GM12878 (cell line): Measurements from ENCODE around the gene SPTBN1. TPM values are rescaled to one million over a fixed set of nuclear protein-coding genes. Genes with fewer than 3 reads are reported as not detected.

ENCODE experiments used
- ATAC-seq: fragments of 200-7000 bp; cut with Tn5 transposase; 3 replicates; pipeline ENCODE4 v1.9.1; 2020; ENCODE audit warnings: mild to moderate bottlenecking, moderate library complexity
- BruUV-seq: library from RNA; stranded (reverse); fragments of 400-500 nt; replicated peaks from 2 replicates; lab custom pipeline; 2021; lab: Mats Ljungman, UMichigan
- CTCF ChIA-PET: fragments of 300-600 bp; sonication (Branson Sonifier 250); formaldehyde crosslinking; extraction: SDS; loops from one replicate; lab custom pipeline; 2021; ENCODE audit warnings: inconsistent platforms; lab: Yijun Ruan, JAX
- POLR2A ChIA-PET: fragments of 350-600 bp; formaldehyde crosslinking; extraction: SDS; loops from one replicate; lab custom pipeline; 2021; ENCODE audit warnings: inconsistent platforms; lab: Charles Lee
- RAD21 ChIA-PET: fragments of 300-600 bp; sonication (Branson Sonifier 250); formaldehyde crosslinking; loops from one replicate; lab custom pipeline; 2023; ENCODE audit warnings: antibody characterized with exemption; ENCODE audit not compliant: unreplicated experiment; lab: Charles Lee
- SMC1A ChIA-PET: fragments of 300-600 bp; sonication (Branson Sonifier 250); formaldehyde crosslinking; loops from one replicate; lab custom pipeline; 2023; ENCODE audit not compliant: unreplicated experiment, uncharacterized antibody; lab: Charles Lee
- DNase-seq: peaks from one replicate; pipeline ENCODE4 v3.0.0-alpha.2; 2011; ENCODE audit warnings: low read depth, low spot score
- FAIRE-seq: peaks from 3 replicates; lab custom pipeline; 2011; peaks lifted over from hg19 to GRCh38; lab: Jason Lieb, UNC
- H2AFZ ChIP-seq: 2 replicates; pipeline ENCODE4 v1.6.0; 2011; ENCODE audit warnings: low read depth, low read length, control low read depth; ENCODE audit not compliant: control insufficient read depth
- H3K27ac ChIP-seq: 2 replicates; pipeline ENCODE4 v1.5.1; 2011; ENCODE audit warnings: control low read depth; ENCODE audit not compliant: control insufficient read depth, insufficient read depth
- H3K27me3 ChIP-seq, 2 experiments: replicated peaks in 1 of 2; 2 replicates each; pipeline versions ENCODE4 v1.6.0 to v1.6.1; 2011; ENCODE audit warnings: low read length in 1 of 2; ENCODE audit not compliant: control insufficient read depth in 2 of 2, insufficient read depth in 2 of 2
- H3K36me3 ChIP-seq, 2 experiments: 2 replicates each; pipeline ENCODE4 v1.5.1; 2011; ENCODE audit warnings: low read length in 1 of 2; ENCODE audit not compliant: control insufficient read depth in 2 of 2, insufficient read depth in 2 of 2
- H3K4me1 ChIP-seq: 2 replicates; pipeline ENCODE4 v1.6.1; 2011; ENCODE audit warnings: mild to moderate bottlenecking, low read length, moderate library complexity, mixed read lengths; ENCODE audit not compliant: control insufficient read depth, insufficient read depth
- H3K4me2 ChIP-seq: 2 replicates; pipeline ENCODE4 v1.6.0; 2011; ENCODE audit warnings: control low read depth; ENCODE audit not compliant: control insufficient read depth, insufficient read depth
- H3K4me3 ChIP-seq: fragments of 200-600 bp; sonication (generic); 2 replicates; pipeline ENCODE4 v1.5.1; 2016
- H3K79me2 ChIP-seq: 2 replicates; pipeline ENCODE4 v1.6.0; 2011; ENCODE audit warnings: low read length; ENCODE audit not compliant: control insufficient read depth, insufficient read depth
- H3K9ac ChIP-seq: 2 replicates; pipeline ENCODE4 v1.8.0; 2011; ENCODE audit warnings: low read length, control low read depth, mixed read lengths; ENCODE audit not compliant: control insufficient read depth, insufficient read depth
- H3K9me3 ChIP-seq: replicated peaks from 3 replicates; pipeline ENCODE4 v1.5.1; 2011; ENCODE audit warnings: mild to moderate bottlenecking, low read length; ENCODE audit not compliant: control insufficient read depth, insufficient read depth
- H4K20me1 ChIP-seq: 2 replicates; pipeline ENCODE4 v1.6.0; 2011; ENCODE audit not compliant: control insufficient read depth, insufficient read depth
- WGBS: methylation state at CpG from one replicate; pipeline ENCODE4 v1.1.6; 2016; ENCODE audit warnings: low lambda C conversion rate; ENCODE audit not compliant: insufficient replicate concordance, insufficient coverage; ENCODE audit errors: missing lambda C conversion rate; 5-methylcytosine and 5-hydroxymethylcytosine counted together
- in situ Hi-C: fragments of 300-500 bp; cut with MboI; formaldehyde crosslinking; loops from 9 replicates; pipeline ENCODE4 v1.14.3; 2018; ENCODE audit warnings: mixed read lengths
- intact Hi-C: fragments of 100-400 bp; cut with micrococcal nuclease; formaldehyde crosslinking; loops from one replicate; pipeline ENCODE4 v1.14.2; 2022; ENCODE audit not compliant: unreplicated experiment
- polyA plus RNA-seq, 11 experiments: library from polyadenylated mRNA; depleted of rRNA in 4 of 11; unstranded in 6 of 11; stranded (reverse) in 5 of 11; fragments of >200 nt; fragmentation: Nextera tagmentation in 4 of 11; fragmentation: Illumina TruSeq in 1 of 11; extraction: Ambion mirVana in 4 of 11; extraction: Trizol in 1 of 11; gene quantifications; 1 replicate in 1 of 11; 2 replicates in 10 of 11; pipeline versions ENCODE4 v1.2.1 to v1.2.3, GENCODE V29; 2011 to 2016; ENCODE audit warnings: inconsistent platforms in 2 of 11, missing spikeins in 2 of 11, low read depth in 1 of 11
- total RNA-seq, 4 experiments: library from RNA; depleted of rRNA in 3 of 4; stranded (reverse); fragments of >200 nt in 3 of 4; fragmentation: Illumina TruSeq in 1 of 4; extraction: Trizol in 1 of 4; gene quantifications; 2 replicates each; pipeline versions ENCODE4 v1.2.1 to v1.2.3, GENCODE V29; 2013 to 2021
- TF ChIP-seq, protein P1 (sequence below): IDR thresholded peaks from 2 replicates; pipeline ENCODE4 v1.6.1; 2011; ENCODE audit warnings: low read depth, low read length, improper control_type of control experiment, borderline replicate concordance
- TF ChIP-seq, protein P2 (sequence below): fragments of 450-650 bp; IDR thresholded peaks from 2 replicates; pipeline ENCODE4 v1.6.1; 2016; ENCODE audit warnings: mild to moderate bottlenecking, moderate library complexity, borderline replicate concordance
- TF ChIP-seq, protein P3 (sequence below): fragments of 450-650 bp; formaldehyde crosslinking; IDR thresholded peaks from 2 replicates; pipeline ENCODE4 v1.4.0; 2020; ENCODE audit warnings: mild to moderate bottlenecking, moderate library complexity
- TF ChIP-seq, protein P4 (sequence below): IDR thresholded peaks from 2 replicates; pipeline ENCODE4 v1.6.1; 2012; ENCODE audit warnings: mild to moderate bottlenecking, low read depth, low read length
- TF ChIP-seq, protein P5 (sequence below): fragments of 450-650 bp; IDR thresholded peaks from 2 replicates; pipeline ENCODE4 v1.6.1; 2017; ENCODE audit warnings: borderline replicate concordance
- TF ChIP-seq, protein P6 (sequence below): fragments of 450-650 bp; IDR thresholded peaks from 2 replicates; pipeline ENCODE4 v1.6.1; 2017; ENCODE audit warnings: mild to moderate bottlenecking

Gene SPTBN1
- total and polyA plus RNA-seq, 10 of the 15 experiments (the other 5 are each of a cell fraction or from before 2014, with no cell fraction given), result 20.6 to 154 (median 76.7) TPM

DNA sequence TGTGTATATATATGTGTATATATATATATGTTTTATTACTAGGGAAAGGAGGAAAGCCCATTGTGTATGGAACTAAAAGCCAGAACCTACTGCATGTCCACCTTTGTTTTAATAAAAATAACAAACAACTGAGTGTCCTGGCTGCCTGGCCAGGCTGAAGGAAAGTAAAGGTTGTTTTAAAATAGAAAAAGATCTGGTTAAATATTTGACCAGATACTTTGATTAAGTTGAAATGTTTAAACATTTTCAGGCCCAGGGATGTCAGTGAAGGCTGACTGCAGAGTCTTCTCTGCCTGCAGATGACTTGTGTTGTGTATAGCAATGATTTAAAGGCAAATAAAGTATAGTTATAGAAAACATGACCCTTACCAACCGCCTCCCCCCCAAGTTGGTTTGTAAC is 22.8 kb downstream of the SPTBN1 start:
- CTCF ChIA-PET, result no interaction called here
- no peak for FAIRE-seq
- no peak overlapping the region for H3K27ac ChIP-seq
- no peaks in the 10 kb centered on the region for H3K36me3 ChIP-seq
- no peaks in the 10 kb centered on the region for H3K4me1 ChIP-seq
- H3K4me2 ChIP-seq, result no peak overlapping the region
- intact Hi-C loops, result no loop called here
- H3K4me3 ChIP-seq, result no peak overlapping the region
- H3K9me3 ChIP-seq, result no peaks in the 10 kb centered on the region
- no peak for ATAC-seq
- no peaks in the 10 kb centered on the region for H3K79me2 ChIP-seq
- DNase-seq, result no peak
- H3K9ac ChIP-seq, result no peak overlapping the region
- RAD21 ChIA-PET, result interaction anchor here (0.9 to 1.5 kb wide), 4 partner anchors 8 to 102 kb away, joined by 3 to 9 read pairs (median 5); no protein-coding TSS in a partner anchor
- POLR2A ChIA-PET, result interaction anchor here (2.1 kb wide), 1 partner anchor 10 kb away, joined by 8 read pairs; no protein-coding TSS in a partner anchor
- SMC1A ChIA-PET, result interaction anchor here (1.0 to 3.3 kb wide), 4 partner anchors 7 to 39 kb away, joined by 3 to 24 read pairs (median 9); no protein-coding TSS in a partner anchor
- no peaks in the 10 kb centered on the region for H3K27me3 ChIP-seq
- H4K20me1 ChIP-seq, result no peaks in the 10 kb centered on the region
- no peak overlapping the region for H2AFZ ChIP-seq
- no TSS peak for BruUV-seq
- in situ Hi-C loops, result no loop called here
- 41% methylated on average over 1 of the region's 1 CpG for WGBS
- TF ChIP-seq, protein P1, sequence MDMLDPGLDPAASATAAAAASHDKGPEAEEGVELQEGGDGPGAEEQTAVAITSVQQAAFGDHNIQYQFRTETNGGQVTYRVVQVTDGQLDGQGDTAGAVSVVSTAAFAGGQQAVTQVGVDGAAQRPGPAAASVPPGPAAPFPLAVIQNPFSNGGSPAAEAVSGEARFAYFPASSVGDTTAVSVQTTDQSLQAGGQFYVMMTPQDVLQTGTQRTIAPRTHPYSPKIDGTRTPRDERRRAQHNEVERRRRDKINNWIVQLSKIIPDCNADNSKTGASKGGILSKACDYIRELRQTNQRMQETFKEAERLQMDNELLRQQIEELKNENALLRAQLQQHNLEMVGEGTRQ, result no peak
- TF ChIP-seq, protein P2, sequence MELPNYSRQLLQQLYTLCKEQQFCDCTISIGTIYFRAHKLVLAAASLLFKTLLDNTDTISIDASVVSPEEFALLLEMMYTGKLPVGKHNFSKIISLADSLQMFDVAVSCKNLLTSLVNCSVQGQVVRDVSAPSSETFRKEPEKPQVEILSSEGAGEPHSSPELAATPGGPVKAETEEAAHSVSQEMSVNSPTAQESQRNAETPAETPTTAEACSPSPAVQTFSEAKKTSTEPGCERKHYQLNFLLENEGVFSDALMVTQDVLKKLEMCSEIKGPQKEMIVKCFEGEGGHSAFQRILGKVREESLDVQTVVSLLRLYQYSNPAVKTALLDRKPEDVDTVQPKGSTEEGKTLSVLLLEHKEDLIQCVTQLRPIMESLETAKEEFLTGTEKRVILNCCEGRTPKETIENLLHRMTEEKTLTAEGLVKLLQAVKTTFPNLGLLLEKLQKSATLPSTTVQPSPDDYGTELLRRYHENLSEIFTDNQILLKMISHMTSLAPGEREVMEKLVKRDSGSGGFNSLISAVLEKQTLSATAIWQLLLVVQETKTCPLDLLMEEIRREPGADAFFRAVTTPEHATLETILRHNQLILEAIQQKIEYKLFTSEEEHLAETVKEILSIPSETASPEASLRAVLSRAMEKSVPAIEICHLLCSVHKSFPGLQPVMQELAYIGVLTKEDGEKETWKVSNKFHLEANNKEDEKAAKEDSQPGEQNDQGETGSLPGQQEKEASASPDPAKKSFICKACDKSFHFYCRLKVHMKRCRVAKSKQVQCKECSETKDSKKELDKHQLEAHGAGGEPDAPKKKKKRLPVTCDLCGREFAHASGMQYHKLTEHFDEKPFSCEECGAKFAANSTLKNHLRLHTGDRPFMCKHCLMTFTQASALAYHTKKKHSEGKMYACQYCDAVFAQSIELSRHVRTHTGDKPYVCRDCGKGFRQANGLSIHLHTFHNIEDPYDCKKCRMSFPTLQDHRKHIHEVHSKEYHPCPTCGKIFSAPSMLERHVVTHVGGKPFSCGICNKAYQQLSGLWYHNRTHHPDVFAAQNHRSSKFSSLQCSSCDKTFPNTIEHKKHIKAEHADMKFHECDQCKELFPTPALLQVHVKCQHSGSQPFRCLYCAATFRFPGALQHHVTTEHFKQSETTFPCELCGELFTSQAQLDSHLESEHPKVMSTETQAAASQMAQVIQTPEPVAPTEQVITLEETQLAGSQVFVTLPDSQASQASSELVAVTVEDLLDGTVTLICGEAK, result no peak
- TF ChIP-seq, protein P3, sequence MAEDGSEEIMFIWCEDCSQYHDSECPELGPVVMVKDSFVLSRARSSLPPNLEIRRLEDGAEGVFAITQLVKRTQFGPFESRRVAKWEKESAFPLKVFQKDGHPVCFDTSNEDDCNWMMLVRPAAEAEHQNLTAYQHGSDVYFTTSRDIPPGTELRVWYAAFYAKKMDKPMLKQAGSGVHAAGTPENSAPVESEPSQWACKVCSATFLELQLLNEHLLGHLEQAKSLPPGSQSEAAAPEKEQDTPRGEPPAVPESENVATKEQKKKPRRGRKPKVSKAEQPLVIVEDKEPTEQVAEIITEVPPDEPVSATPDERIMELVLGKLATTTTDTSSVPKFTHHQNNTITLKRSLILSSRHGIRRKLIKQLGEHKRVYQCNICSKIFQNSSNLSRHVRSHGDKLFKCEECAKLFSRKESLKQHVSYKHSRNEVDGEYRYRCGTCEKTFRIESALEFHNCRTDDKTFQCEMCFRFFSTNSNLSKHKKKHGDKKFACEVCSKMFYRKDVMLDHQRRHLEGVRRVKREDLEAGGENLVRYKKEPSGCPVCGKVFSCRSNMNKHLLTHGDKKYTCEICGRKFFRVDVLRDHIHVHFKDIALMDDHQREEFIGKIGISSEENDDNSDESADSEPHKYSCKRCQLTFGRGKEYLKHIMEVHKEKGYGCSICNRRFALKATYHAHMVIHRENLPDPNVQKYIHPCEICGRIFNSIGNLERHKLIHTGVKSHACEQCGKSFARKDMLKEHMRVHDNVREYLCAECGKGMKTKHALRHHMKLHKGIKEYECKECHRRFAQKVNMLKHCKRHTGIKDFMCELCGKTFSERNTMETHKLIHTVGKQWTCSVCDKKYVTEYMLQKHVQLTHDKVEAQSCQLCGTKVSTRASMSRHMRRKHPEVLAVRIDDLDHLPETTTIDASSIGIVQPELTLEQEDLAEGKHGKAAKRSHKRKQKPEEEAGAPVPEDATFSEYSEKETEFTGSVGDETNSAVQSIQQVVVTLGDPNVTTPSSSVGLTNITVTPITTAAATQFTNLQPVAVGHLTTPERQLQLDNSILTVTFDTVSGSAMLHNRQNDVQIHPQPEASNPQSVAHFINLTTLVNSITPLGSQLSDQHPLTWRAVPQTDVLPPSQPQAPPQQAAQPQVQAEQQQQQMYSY (CRISPR knock-in tag), result no peak
- TF ChIP-seq, protein P4, sequence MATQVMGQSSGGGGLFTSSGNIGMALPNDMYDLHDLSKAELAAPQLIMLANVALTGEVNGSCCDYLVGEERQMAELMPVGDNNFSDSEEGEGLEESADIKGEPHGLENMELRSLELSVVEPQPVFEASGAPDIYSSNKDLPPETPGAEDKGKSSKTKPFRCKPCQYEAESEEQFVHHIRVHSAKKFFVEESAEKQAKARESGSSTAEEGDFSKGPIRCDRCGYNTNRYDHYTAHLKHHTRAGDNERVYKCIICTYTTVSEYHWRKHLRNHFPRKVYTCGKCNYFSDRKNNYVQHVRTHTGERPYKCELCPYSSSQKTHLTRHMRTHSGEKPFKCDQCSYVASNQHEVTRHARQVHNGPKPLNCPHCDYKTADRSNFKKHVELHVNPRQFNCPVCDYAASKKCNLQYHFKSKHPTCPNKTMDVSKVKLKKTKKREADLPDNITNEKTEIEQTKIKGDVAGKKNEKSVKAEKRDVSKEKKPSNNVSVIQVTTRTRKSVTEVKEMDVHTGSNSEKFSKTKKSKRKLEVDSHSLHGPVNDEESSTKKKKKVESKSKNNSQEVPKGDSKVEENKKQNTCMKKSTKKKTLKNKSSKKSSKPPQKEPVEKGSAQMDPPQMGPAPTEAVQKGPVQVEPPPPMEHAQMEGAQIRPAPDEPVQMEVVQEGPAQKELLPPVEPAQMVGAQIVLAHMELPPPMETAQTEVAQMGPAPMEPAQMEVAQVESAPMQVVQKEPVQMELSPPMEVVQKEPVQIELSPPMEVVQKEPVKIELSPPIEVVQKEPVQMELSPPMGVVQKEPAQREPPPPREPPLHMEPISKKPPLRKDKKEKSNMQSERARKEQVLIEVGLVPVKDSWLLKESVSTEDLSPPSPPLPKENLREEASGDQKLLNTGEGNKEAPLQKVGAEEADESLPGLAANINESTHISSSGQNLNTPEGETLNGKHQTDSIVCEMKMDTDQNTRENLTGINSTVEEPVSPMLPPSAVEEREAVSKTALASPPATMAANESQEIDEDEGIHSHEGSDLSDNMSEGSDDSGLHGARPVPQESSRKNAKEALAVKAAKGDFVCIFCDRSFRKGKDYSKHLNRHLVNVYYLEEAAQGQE, result no peak
- TF ChIP-seq, protein P5, sequence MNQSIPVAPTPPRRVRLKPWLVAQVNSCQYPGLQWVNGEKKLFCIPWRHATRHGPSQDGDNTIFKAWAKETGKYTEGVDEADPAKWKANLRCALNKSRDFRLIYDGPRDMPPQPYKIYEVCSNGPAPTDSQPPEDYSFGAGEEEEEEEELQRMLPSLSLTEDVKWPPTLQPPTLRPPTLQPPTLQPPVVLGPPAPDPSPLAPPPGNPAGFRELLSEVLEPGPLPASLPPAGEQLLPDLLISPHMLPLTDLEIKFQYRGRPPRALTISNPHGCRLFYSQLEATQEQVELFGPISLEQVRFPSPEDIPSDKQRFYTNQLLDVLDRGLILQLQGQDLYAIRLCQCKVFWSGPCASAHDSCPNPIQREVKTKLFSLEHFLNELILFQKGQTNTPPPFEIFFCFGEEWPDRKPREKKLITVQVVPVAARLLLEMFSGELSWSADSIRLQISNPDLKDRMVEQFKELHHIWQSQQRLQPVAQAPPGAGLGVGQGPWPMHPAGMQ, result no peak
- TF ChIP-seq, protein P6, sequence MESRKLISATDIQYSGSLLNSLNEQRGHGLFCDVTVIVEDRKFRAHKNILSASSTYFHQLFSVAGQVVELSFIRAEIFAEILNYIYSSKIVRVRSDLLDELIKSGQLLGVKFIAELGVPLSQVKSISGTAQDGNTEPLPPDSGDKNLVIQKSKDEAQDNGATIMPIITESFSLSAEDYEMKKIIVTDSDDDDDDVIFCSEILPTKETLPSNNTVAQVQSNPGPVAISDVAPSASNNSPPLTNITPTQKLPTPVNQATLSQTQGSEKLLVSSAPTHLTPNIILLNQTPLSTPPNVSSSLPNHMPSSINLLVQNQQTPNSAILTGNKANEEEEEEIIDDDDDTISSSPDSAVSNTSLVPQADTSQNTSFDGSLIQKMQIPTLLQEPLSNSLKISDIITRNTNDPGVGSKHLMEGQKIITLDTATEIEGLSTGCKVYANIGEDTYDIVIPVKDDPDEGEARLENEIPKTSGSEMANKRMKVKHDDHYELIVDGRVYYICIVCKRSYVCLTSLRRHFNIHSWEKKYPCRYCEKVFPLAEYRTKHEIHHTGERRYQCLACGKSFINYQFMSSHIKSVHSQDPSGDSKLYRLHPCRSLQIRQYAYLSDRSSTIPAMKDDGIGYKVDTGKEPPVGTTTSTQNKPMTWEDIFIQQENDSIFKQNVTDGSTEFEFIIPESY, result no peak
